K562 (cell line): ENCODE measurements around the gene EDA. TPM values are rescaled to one million over a fixed set of nuclear protein-coding genes. Genes with fewer than 3 reads are reported as not detected.

Experiments
- ATAC-seq: fragments of 200-7000 bp; cut with Tn5 transposase; 3 replicates; pipeline ENCODE4 v1.9.1; 2020; ENCODE audit warnings: moderate library complexity
- BruUV-seq: library from RNA; stranded (reverse); fragments of 400-500 nt; replicated peaks from 2 replicates; lab custom pipeline; 2021; lab: Mats Ljungman, UMichigan
- CTCF ChIA-PET: fragments of 300-600 bp; formaldehyde crosslinking; extraction: SDS; loops from one replicate; lab custom pipeline; 2021; ENCODE audit warnings: low intra/inter-chr PET ratio; lab: Yijun Ruan, JAX
- POLR2A ChIA-PET: fragments of 300-600, 350-650 bp; sonication (Branson Sonifier 250); formaldehyde crosslinking; extraction: SDS; loops from one replicate; lab custom pipeline; 2021; ENCODE audit warnings: antibody characterized with exemption, inconsistent platforms; lab: Yijun Ruan, JAX
- DNase-seq, 4 experiments: peaks; one replicate each; pipeline versions ENCODE4 v3.0.0 to v3.0.0-alpha.2; 2011 to 2018; ENCODE audit warnings: low spot score in 3 of 4, mixed read lengths in 3 of 4; ENCODE audit errors: extremely low read depth in 1 of 4
- FAIRE-seq: peaks from 2 replicates; lab custom pipeline; 2011; peaks lifted over from hg19 to GRCh38; lab: Jason Lieb, UNC
- H2AFZ ChIP-seq: 2 replicates; pipeline ENCODE4 v1.6.0; 2011; ENCODE audit warnings: low read depth, low read length, control low read depth, inconsistent platforms
- H3K27ac ChIP-seq: fragments of 200-600 bp; 3 replicates; pipeline ENCODE4 v1.8.0; 2011; ENCODE audit warnings: low read depth, mild to moderate bottlenecking, control low read depth, inconsistent platforms, low read length, moderate library complexity, mixed read lengths; ENCODE audit errors: extremely low read depth
- H3K27me3 ChIP-seq, 2 experiments: fragments of 300-600 bp in 1 of 2; 2 replicates in 1 of 2; 3 replicates in 1 of 2; pipeline versions ENCODE4 v1.6.0 to v1.8.0; 2011; ENCODE audit warnings: inconsistent platforms in 2 of 2, low read length in 2 of 2, mild to moderate bottlenecking in 1 of 2, mixed read lengths in 1 of 2, moderate library complexity in 1 of 2; ENCODE audit not compliant: control insufficient read depth in 2 of 2, insufficient read depth in 2 of 2
- H3K36me3 ChIP-seq: fragments of 300-600 bp; 3 replicates; pipeline ENCODE4 v1.8.0; 2011; ENCODE audit warnings: mild to moderate bottlenecking, low read length, inconsistent platforms; ENCODE audit not compliant: control insufficient read depth, insufficient read depth
- H3K4me1 ChIP-seq, 2 experiments: fragments of 200-600 bp in 1 of 2; replicated peaks in 1 of 2; 2 replicates in 1 of 2; 3 replicates in 1 of 2; pipeline versions ENCODE4 v1.5.1 to v1.8.0; 2011; ENCODE audit warnings: inconsistent platforms in 2 of 2, low read length in 2 of 2, mild to moderate bottlenecking in 1 of 2, mixed read lengths in 1 of 2, moderate library complexity in 1 of 2; ENCODE audit not compliant: control insufficient read depth in 2 of 2, insufficient read depth in 2 of 2
- H3K4me2 ChIP-seq: 2 replicates; pipeline ENCODE4 v1.6.1; 2011; ENCODE audit warnings: low read length, control low read depth, inconsistent platforms, mixed read lengths; ENCODE audit not compliant: insufficient read depth
- H3K4me3 ChIP-seq: fragments of 200-600 bp; sonication (generic), shearing (Covaris generic); 2 replicates; pipeline ENCODE4 v1.5.1; 2016; ENCODE audit warnings: control low read depth, inconsistent platforms
- H3K79me2 ChIP-seq: fragments of 200-600 bp; 3 replicates; pipeline ENCODE4 v1.8.0; 2011; ENCODE audit warnings: low read length, inconsistent platforms; ENCODE audit not compliant: control insufficient read depth, insufficient read depth
- H3K9ac ChIP-seq, 2 experiments: 2 replicates each; pipeline versions ENCODE4 v1.6.0 to v1.6.1; 2011; ENCODE audit warnings: low read depth in 2 of 2, low read length in 2 of 2, control low read depth in 1 of 2, inconsistent platforms in 1 of 2, mild to moderate bottlenecking in 1 of 2, mixed read lengths in 1 of 2; ENCODE audit not compliant: insufficient read depth in 1 of 2
- H3K9me1 ChIP-seq: one replicate; pipeline ENCODE4 v1.6.0; 2011; ENCODE audit warnings: inconsistent platforms, mild to moderate bottlenecking, low read length, moderate library complexity; ENCODE audit not compliant: control insufficient read depth, insufficient read depth
- H3K9me3 ChIP-seq: replicated peaks from 2 replicates; pipeline ENCODE4 v1.5.1; 2011; ENCODE audit warnings: low read depth, low read length, inconsistent platforms; ENCODE audit not compliant: control insufficient read depth, insufficient read depth
- H4K20me1 ChIP-seq: replicated peaks from 2 replicates; pipeline ENCODE4 v1.6.1; 2011; ENCODE audit warnings: low read length, inconsistent platforms, mixed read lengths; ENCODE audit not compliant: control insufficient read depth, insufficient read depth
- ARHGAP35 ChIP-seq: fragments of 450-650 bp; IDR thresholded peaks from 2 replicates; pipeline ENCODE4 v1.6.1; 2018; ENCODE audit not compliant: partially characterized antibody
- CSDE1 ChIP-seq, 2 experiments: fragments of 450-650 bp; IDR thresholded peaks; 2 replicates each; pipeline ENCODE4 v1.6.1; 2016; ENCODE audit warnings: mild to moderate bottlenecking in 1 of 2
- MEF2D ChIP-seq: conservative IDR thresholded peaks from 2 replicates; pipeline ENCODE4 v1.6.1; 2016; ENCODE audit warnings: low read depth, missing genetic modification characterization, missing compliant biosample characterization
- PHF8 ChIP-seq: fragments of 200-600 bp; sonication (generic); IDR thresholded peaks from 2 replicates; pipeline ENCODE4 v1.6.1; 2012; ENCODE audit warnings: mixed run types, mild to moderate bottlenecking, inconsistent platforms, low read length, moderate library complexity, borderline replicate concordance
- SMAD1 ChIP-seq: fragments of 150-350 bp; IDR thresholded peaks from 2 replicates; pipeline ENCODE4 v1.6.1; 2014; ENCODE audit warnings: low read length, low read depth; ENCODE audit not compliant: partially characterized antibody
- WGBS: fragments of 100-300 bp; shearing (Covaris generic); methylation state at CpG from one replicate; pipeline ENCODE4 v1.1.6; 2016; ENCODE audit warnings: low coverage, mixed read lengths; ENCODE audit not compliant: insufficient coverage; ENCODE audit errors: missing lambda C conversion rate; 5-methylcytosine and 5-hydroxymethylcytosine counted together
- in situ Hi-C: fragments of 300-500 bp; cut with MboI; formaldehyde crosslinking; loops from 4 replicates; pipeline ENCODE4 v1.15.0; 2018; ENCODE audit warnings: inconsistent platforms, mixed read lengths
- intact Hi-C: fragments of 100-400 bp; cut with micrococcal nuclease; formaldehyde crosslinking; loops from 2 replicates; pipeline ENCODE4 v1.14.2; 2022
- polyA plus RNA-seq, 8 experiments: library from polyadenylated mRNA; depleted of rRNA in 4 of 8; stranded (reverse) in 5 of 8; unstranded in 3 of 8; fragments of >200 nt; fragmentation: Nextera tagmentation in 2 of 8; fragmentation: Illumina TruSeq in 1 of 8; extraction: Ambion mirVana in 2 of 8; extraction: Trizol in 1 of 8; gene quantifications; 2 replicates each; pipeline versions ENCODE4 v1.2.1 to v1.2.3, GENCODE V29; 2011 to 2014; ENCODE audit warnings: inconsistent platforms in 1 of 8, missing spikeins in 1 of 8
- total RNA-seq, 7 experiments: library from RNA; depleted of rRNA in 6 of 7; stranded (reverse); fragments of >200 nt in 6 of 7; fragmentation: Illumina TruSeq in 2 of 7; extraction: Trizol in 2 of 7; gene quantifications; 2 replicates each; pipeline versions ENCODE4 v1.2.1 to v1.2.3, GENCODE V29; 2011 to 2021; ENCODE audit warnings: low replicate concordance in 1 of 7
- TF ChIP-seq, protein P1 (sequence below): fragments of 450-650 bp; IDR thresholded peaks from one replicate; pipeline ENCODE4 v1.6.1; 2018; ENCODE audit warnings: mild to moderate bottlenecking, moderate library complexity; ENCODE audit not compliant: partially characterized antibody
- TF ChIP-seq, protein P2 (sequence below): sonication (generic); formaldehyde crosslinking; IDR thresholded peaks from 2 replicates; pipeline ENCODE4 v1.8.0; 2022; ENCODE audit warnings: missing genetic modification reagents, mild to moderate bottlenecking, borderline replicate concordance
- TF ChIP-seq, protein P3 (sequence below): sonication (generic); formaldehyde crosslinking; IDR thresholded peaks from 2 replicates; pipeline ENCODE4 v1.8.0; 2022; ENCODE audit warnings: mild to moderate bottlenecking, missing genetic modification reagents
- TF ChIP-seq, protein P4 (sequence below): sonication (generic); formaldehyde crosslinking; IDR thresholded peaks from 2 replicates; pipeline ENCODE4 v1.9.0; 2022; ENCODE audit warnings: mild to moderate bottlenecking, missing genetic modification reagents
- TF ChIP-seq, protein P5 (sequence below), 2 experiments: fragments of 250-450 bp in 1 of 2; fragments of 450-650 bp in 1 of 2; sonication (Bioruptor Pico) in 1 of 2; IDR thresholded peaks; 2 replicates each; pipeline versions ENCODE4 v1.6.1 to v1.8.0; 2016 to 2021; ENCODE audit warnings: mild to moderate bottlenecking in 2 of 2, moderate library complexity in 2 of 2, missing compliant biosample characterization in 1 of 2, missing genetic modification characterization in 1 of 2
- TF ChIP-seq, protein P6 (sequence below): IDR thresholded peaks from 2 replicates; pipeline ENCODE4 v1.6.1; 2011; ENCODE audit warnings: borderline replicate concordance, low read depth, mild to moderate bottlenecking, moderate library complexity, low read length; ENCODE audit not compliant: insufficient read depth, poor library complexity, severe bottlenecking
- TF ChIP-seq, protein P7 (sequence below): fragments of 450-650 bp; IDR thresholded peaks from 2 replicates; pipeline ENCODE4 v1.6.1; 2017; ENCODE audit warnings: mild to moderate bottlenecking, moderate library complexity

Gene EDA
- total and polyA plus RNA-seq, 9 of the 15 experiments (the other 6 are each of a cell fraction or from before 2014, with no cell fraction given) = 0.03 to 0.40 (median 0.07) TPM

DNA sequence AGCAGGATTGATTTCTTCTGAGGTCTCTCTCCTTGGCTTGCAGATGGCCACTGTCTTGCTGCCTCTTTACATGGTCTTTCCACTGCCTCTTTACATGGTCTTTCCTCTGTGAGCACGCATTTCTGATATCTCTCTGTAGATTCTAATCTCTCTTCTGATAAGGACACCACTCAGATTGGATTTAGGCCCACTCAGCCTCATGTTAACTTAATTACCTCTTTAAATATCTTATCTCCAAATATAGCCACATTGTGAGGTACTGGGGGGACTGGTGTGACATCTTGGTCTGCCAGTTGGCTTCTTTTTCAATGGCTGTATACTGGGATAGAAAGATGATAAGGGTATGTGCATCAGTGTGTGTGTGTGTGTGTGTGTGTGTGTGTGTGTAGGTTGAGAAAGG is 280.1 kb downstream of the EDA start (continued):
- no peak for TF ChIP-seq PHF8
- no peak for TF ChIP-seq CSDE1 (IDR thresholded peaks at IDR 0.05)
- no peak for TF ChIP-seq MEF2D (tag)

DNA sequence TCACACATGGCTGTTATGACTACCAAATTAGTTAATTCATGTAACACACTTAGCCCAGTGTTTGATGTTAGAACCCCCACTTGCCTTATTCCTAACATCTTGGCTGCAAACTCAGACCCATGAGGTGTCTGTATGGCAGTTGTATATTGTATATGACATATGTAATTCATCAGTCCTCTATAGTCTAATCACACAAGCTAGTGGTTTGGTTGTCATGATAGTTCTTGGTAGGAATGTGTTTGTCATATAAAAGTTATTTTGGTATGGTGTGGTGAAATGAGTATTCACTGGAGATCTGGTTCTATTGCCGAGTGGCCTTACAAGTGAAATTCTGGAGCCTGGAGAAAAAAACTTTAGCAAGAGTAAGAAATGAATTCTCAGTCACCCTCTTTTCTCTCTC is 284.6 kb downstream of the EDA start:
- H3K79me2 ChIP-seq = no peaks in the 10 kb centered on the region
- DNase-seq (no peak), FAIRE-seq (no peak), ATAC-seq (no peak)
- no TSS peak for BruUV-seq
- ChIA-PET POLR2A (no interaction called here), CTCF (no interaction called here)
- H3K27ac ChIP-seq = no peak overlapping the region
- H3K27me3 ChIP-seq = no peaks in the 10 kb centered on the region
- no peaks in the 10 kb centered on the region for H3K36me3 ChIP-seq
- in situ Hi-C loops = no loop called here
- no peak overlapping the region for H3K4me2 ChIP-seq
- no peaks in the 10 kb centered on the region for H4K20me1 ChIP-seq
- intact Hi-C loops = no loop called here
- H3K9ac ChIP-seq = no peak overlapping the region
- no peaks in the 10 kb centered on the region for H3K9me1 ChIP-seq
- no peak overlapping the region for H3K4me3 ChIP-seq
- no peaks in the 10 kb centered on the region for H3K4me1 ChIP-seq
- WGBS = 0% methylated on average over 1 of the region's 1 CpG
- H2AFZ ChIP-seq = no peak overlapping the region
- no peaks in the 10 kb centered on the region for H3K9me3 ChIP-seq
- TF ChIP-seq ARHGAP35 = no peak
- TF ChIP-seq, protein P1, sequence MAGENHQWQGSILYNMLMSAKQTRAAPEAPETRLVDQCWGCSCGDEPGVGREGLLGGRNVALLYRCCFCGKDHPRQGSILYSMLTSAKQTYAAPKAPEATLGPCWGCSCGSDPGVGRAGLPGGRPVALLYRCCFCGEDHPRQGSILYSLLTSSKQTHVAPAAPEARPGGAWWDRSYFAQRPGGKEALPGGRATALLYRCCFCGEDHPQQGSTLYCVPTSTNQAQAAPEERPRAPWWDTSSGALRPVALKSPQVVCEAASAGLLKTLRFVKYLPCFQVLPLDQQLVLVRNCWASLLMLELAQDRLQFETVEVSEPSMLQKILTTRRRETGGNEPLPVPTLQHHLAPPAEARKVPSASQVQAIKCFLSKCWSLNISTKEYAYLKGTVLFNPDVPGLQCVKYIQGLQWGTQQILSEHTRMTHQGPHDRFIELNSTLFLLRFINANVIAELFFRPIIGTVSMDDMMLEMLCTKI = no peak
- TF ChIP-seq, protein P2, sequence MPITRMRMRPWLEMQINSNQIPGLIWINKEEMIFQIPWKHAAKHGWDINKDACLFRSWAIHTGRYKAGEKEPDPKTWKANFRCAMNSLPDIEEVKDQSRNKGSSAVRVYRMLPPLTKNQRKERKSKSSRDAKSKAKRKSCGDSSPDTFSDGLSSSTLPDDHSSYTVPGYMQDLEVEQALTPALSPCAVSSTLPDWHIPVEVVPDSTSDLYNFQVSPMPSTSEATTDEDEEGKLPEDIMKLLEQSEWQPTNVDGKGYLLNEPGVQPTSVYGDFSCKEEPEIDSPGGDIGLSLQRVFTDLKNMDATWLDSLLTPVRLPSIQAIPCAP (CRISPR knock-in tag) = no peak
- TF ChIP-seq, protein P3, sequence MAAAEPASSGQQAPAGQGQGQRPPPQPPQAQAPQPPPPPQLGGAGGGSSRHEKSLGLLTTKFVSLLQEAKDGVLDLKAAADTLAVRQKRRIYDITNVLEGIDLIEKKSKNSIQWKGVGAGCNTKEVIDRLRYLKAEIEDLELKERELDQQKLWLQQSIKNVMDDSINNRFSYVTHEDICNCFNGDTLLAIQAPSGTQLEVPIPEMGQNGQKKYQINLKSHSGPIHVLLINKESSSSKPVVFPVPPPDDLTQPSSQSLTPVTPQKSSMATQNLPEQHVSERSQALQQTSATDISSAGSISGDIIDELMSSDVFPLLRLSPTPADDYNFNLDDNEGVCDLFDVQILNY = no peak
- TF ChIP-seq, protein P4, sequence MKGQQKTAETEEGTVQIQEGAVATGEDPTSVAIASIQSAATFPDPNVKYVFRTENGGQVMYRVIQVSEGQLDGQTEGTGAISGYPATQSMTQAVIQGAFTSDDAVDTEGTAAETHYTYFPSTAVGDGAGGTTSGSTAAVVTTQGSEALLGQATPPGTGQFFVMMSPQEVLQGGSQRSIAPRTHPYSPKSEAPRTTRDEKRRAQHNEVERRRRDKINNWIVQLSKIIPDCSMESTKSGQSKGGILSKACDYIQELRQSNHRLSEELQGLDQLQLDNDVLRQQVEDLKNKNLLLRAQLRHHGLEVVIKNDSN = no peak
- TF ChIP-seq, protein P5, sequence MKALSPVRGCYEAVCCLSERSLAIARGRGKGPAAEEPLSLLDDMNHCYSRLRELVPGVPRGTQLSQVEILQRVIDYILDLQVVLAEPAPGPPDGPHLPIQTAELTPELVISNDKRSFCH (CRISPR knock-in tag; IDR thresholded peaks at IDR 0.05) = no peak
- TF ChIP-seq, protein P5 (tag; IDR thresholded peaks at IDR 0.05) = no peak
- TF ChIP-seq, protein P6, sequence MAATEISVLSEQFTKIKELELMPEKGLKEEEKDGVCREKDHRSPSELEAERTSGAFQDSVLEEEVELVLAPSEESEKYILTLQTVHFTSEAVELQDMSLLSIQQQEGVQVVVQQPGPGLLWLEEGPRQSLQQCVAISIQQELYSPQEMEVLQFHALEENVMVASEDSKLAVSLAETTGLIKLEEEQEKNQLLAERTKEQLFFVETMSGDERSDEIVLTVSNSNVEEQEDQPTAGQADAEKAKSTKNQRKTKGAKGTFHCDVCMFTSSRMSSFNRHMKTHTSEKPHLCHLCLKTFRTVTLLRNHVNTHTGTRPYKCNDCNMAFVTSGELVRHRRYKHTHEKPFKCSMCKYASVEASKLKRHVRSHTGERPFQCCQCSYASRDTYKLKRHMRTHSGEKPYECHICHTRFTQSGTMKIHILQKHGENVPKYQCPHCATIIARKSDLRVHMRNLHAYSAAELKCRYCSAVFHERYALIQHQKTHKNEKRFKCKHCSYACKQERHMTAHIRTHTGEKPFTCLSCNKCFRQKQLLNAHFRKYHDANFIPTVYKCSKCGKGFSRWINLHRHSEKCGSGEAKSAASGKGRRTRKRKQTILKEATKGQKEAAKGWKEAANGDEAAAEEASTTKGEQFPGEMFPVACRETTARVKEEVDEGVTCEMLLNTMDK = no peak
- TF ChIP-seq, protein P7, sequence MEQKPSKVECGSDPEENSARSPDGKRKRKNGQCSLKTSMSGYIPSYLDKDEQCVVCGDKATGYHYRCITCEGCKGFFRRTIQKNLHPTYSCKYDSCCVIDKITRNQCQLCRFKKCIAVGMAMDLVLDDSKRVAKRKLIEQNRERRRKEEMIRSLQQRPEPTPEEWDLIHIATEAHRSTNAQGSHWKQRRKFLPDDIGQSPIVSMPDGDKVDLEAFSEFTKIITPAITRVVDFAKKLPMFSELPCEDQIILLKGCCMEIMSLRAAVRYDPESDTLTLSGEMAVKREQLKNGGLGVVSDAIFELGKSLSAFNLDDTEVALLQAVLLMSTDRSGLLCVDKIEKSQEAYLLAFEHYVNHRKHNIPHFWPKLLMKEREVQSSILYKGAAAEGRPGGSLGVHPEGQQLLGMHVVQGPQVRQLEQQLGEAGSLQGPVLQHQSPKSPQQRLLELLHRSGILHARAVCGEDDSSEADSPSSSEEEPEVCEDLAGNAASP = no peak
- TF ChIP-seq SMAD1 = no peak
